Activated T-cell treated with anti-CD3 and anti-CD28 coated beads for 24 hours (primary cell): ENCODE results near the gene BCL2L12.

ENCODE experiments used
- DNase-seq: peaks from one replicate; pipeline ENCODE4 v3.0.0-alpha.2; 2020; ENCODE audit warnings: low read depth

BCL2L12 gene

GRCh38 chr19:49685845-49686332 lies 20.2 kb downstream of the BCL2L12 start:
- no peak for DNase-seq

DNA sequence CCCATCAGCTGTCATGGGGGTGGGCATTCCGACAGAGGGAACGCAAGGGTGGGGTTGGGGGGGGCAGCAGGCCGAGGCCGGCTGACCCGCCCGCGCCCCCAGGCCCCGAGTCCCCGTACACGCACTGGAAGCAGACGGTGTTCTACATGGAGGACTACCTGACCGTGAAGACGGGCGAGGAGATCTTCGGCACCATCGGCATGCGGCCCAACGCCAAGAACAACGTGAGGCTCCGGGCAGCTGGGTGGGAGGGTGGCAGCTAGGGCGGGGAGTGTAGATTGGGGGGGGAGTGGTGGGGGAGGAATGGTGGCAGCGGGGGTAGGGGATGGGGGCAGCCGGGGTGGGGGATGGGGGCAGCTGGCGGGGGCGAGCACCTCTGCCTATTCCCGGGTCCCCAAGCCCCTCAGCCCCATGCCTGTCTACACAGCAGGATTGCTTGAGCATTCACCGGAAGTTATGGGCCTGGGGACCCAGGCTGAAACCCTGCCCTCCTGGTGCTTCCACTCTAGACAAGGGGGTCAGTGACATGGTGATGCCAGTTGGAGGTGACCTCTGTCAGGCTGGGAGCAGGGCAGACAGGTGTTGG lies 20.9 kb downstream of the BCL2L12 start:
- no peak for DNase-seq

GRCh38 chr19:49687150-49687549 lies 21.4 kb downstream of the BCL2L12 start:
- DNase-seq: no peak

DNA sequence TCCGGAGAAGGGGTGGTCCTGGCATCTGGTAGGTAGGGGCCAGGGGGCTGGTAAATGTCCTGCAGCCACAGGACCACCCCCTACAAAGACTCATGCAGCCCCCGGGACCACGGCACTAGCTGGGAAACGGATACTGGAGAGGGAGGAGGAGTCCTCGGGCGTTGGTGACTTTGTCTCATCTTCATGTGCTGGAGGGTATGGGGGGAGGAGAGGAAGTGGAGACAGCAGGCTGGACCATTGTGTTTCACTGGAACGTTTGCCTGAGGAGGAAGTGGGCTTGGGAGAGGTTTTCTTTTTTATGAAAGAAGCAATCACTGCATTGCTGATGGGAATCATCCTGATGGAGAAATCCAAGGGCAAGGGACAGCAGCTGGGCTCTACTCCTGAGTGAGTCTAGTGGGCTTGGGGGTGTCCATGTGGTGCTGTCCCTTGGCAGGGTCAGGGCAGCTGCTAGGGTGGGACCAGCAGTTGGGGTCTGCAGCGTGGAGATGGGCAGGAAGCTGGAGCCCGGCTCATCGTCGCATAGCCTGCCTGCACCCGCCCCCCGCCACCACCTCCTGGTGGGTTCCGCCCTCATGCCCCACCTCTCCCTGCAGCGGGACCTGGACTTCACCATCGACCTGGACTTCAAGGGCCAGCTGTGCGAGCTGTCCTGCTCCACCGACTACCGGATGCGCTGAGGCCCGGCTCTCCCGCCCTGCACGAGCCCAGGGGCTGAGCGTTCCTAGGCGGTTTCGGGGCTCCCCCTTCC lies 22.0 kb downstream of the BCL2L12 start:
- no peak for DNase-seq

- DNase-seq: no peak
Observed at GRCh38 chr19:49688531-49689132, 22.9 kb downstream of the BCL2L12 start.

- DNase-seq: no peak
Observed at GRCh38 chr19:49689133-49690078, 23.7 kb downstream of the BCL2L12 start, which contains the start of gene ADM5. Gene ADM5 (plus strand): TSS chr19:49689594. CDS start chr19:49689838, 244 bp downstream.

- no peak for DNase-seq
Observed at GRCh38 chr19:49690079-49690655, 24.4 kb downstream of the BCL2L12 start.

- DNase-seq: peak; percentile 48
Observed at GRCh38 chr19:49690656-49691242, 25.0 kb downstream of the BCL2L12 start, which contains the start of gene CPT1C. Gene CPT1C (plus strand): TSS chr19:49691116. CDS start chr19:49692253, 1,137 bp downstream.

GRCh38 chr19:49691243-49692146 lies 25.8 kb downstream of the BCL2L12 start:
- no peak for DNase-seq

DNA sequence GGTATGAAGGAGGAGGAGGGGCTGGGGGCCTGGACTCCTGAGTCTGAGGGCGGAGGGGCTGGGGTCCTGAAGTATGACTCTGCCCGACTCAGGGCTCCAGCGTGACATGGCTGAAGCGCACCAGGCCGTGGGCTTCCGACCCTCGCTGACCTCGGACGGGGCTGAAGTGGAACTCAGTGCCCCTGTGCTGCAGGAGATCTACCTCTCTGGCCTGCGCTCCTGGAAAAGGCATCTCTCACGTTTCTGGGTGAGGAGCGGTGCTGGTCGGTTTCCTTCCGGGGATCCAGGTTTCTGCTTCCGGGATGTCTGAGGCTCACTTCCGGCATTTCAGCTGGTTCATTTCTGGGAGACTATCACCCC lies 26.4 kb downstream of the BCL2L12 start:
- no peak for DNase-seq

GRCh38 chr19:49696115-49696514 lies 30.4 kb downstream of the BCL2L12 start:
- no peak for DNase-seq

DNA sequence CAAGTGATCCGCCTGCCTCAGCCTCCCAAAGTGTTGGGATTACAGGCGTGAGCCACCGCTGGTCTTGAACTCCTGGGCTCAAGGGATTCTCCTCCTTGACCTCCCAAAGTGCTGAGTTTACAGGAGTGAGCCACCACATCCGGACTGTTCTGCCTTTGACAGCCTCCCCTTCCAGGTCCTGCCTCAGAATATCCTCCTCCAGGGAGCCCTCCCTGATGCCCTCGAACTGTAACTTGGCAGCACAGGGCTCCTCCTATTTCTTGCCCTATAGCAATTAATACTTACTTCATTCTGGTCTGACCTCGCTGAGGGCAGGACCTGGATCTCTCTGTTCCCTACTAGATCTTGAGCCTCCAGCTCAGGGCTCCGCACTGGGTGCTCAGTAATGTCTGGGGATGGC lies 31.1 kb downstream of the BCL2L12 start:
- DNase-seq: no peak

DNA sequence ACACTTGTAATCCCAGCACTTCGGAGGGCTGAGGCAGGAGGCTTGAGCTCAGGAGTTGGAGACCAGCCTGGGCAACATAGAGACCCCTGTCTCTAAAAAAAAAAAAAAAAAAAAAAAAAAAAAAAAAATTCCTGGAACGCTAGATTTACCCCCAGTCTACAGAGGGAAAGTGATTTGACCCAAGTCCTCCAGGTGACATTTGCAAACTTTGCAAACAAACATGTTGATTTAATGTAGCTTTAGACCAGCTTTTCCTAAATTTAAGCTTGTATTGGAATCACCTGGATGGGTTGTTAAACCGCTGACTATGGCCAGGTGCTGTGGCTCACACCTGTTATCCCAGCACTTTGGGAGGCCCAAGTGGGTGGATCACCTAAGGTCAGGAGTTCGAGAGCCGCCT lies 33.6 kb downstream of the BCL2L12 start:
- no peak for DNase-seq

DNA sequence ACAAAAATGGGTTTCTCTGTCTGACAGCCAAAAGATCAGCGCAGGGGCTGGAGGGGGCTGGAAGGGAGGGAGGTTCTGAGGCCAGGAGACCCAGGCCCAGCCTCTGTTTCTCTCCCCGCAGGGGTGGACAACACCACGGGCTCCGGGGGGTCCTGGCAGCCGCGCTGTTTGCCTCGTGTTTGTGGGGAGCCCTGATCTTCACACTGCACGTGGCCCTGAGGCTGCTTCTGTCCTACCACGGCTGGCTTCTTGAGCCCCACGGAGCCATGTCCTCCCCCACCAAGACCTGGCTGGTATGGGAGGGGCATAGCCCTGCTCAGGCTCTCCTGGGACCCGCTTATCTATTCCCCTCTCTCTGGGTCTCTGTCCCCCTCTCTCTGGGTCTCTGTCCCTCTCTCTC lies 34.8 kb downstream of the BCL2L12 start:
- DNase-seq: no peak

DNA sequence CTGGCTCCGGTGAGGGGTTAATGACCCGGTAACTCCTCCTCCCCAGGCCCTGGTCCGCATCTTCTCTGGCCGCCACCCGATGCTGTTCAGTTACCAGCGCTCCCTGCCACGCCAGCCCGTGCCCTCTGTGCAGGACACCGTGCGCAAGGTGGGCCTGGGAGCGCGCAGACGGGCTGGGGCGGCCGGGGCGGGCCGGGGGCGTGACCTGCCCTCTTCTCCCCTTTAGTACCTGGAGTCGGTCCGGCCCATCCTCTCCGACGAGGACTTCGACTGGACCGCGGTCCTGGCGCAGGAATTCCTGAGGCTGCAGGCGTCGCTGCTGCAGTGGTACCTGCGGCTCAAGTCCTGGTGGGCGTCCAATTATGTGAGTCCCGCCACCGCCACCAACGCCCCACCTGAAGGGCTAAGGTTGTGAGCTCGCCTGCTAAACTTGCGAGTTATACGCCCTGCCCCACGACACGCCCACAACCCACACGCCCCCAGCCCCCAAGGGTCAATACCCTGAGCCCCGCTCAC lies 35.6 kb downstream of the BCL2L12 start:
- DNase-seq: no peak

- DNase-seq: no peak
Observed at GRCh38 chr19:49704888-49705642, 39.3 kb downstream of the BCL2L12 start.

DNA sequence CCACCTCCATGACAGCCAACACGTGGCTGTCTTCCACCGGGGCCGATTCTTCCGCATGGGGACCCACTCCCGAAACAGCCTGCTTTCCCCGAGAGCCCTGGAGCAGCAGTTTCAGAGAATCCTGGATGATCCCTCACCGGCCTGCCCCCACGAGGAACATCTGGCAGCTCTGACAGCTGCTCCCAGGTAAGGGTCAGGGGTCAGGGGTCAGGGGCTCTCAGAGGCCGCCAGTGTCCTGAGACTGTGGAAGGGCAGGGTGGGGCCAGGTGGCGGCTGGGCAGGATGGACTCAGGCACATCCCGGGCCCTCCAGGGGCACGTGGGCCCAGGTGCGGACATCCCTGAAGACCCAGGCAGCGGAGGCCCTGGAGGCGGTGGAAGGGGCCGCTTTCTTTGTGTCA lies 40.2 kb downstream of the BCL2L12 start:
- no peak for DNase-seq

- no peak for DNase-seq
Observed at GRCh38 chr19:49710372-49710951, 44.7 kb downstream of the BCL2L12 start.

GRCh38 chr19:49712397-49712859 lies 46.7 kb downstream of the BCL2L12 start:
- no peak for DNase-seq
